ENCODE measurements around the gene GFPT1. TPM values are rescaled to one million over a fixed set of nuclear protein-coding genes. Genes with fewer than 3 reads are reported as not detected.

GFPT1 gene
- total and polyA plus RNA-seq, 9 of the 15 experiments (the other 6 are each of a cell fraction or from before 2014, with no cell fraction given) = 6.6 to 38.3 (median 15.9) TPM

GRCh38 chr2:69386789-69387734 lies at the start of gene GFPT1 (continued):
- TF ChIP-seq ETS1 (conservative IDR thresholded peaks at IDR 0.05; ENCODE audit: control insufficient read depth, low read depth, low read length) (peak; percentile 9), IRF9 (tag; IDR thresholded peaks at IDR 0.05) (no peak), SMAD4 (CRISPR knock-in tag; conservative IDR thresholded peaks at IDR 0.05) (peak; percentile 73), NUFIP1 (IDR thresholded peaks at IDR 0.05; ENCODE audit: partially characterized antibody) (no peak), E2F6 (IDR thresholded peaks at IDR 0.05; ENCODE audit: borderline replicate concordance in 1 of 2, extremely low read depth in 1 of 2, insufficient read depth in 1 of 2, insufficient read length in 1 of 2, low read depth in 1 of 2, low read length in 1 of 2, poor library complexity in 1 of 2, severe bottlenecking in 1 of 2) (peak; percentile 57 to 85), E4F1 (CRISPR knock-in tag; IDR thresholded peaks at IDR 0.05; ENCODE audit: borderline replicate concordance) (no peak), SETDB1 (IDR thresholded peaks at IDR 0.05; ENCODE audit: low read length) (no peak), ZBTB5 (IDR thresholded peaks at IDR 0.05) (no peak), SREBF1 (IDR thresholded peaks at IDR 0.05; ENCODE audit: borderline replicate concordance, low read depth, low read length) (no peak), RHOXF2B (CRISPR knock-in tag; conservative IDR thresholded peaks at IDR 0.05) (0 out of 2 replicates have a peak, but pooled peaks have one; percentile 16), THRA (IDR thresholded peaks at IDR 0.05) (no peak), CHCHD3 (CRISPR knock-in tag; IDR thresholded peaks at IDR 0.05) (no peak), GTF2B (IDR thresholded peaks at IDR 0.05; ENCODE audit: extremely low read depth, insufficient read length) (no peak), MEF2A (IDR thresholded peaks at IDR 0.05; ENCODE audit: control insufficient read depth, low read depth, low read length) (no peak), GTF2E2 (tag; IDR thresholded peaks at IDR 0.05) (peak; percentile 96)
